ENCODE results near the gene RABGGTA. TPM values are rescaled to one million over a fixed set of nuclear protein-coding genes. Genes with fewer than 3 reads are reported as not detected.

Gene RABGGTA
- total and polyA plus RNA-seq, 9 of the 15 experiments (the other 6 are each of a cell fraction or from before 2014, with no cell fraction given) = 4.5 to 24.2 (median 15.5) TPM

- TF ChIP-seq REST (IDR thresholded peaks at IDR 0.05; ENCODE audit: borderline replicate concordance) (no peak), REST (CRISPR knock-in tag; IDR thresholded peaks at IDR 0.05; ENCODE audit: low read depth) (peak; percentile 52; the same call in 1 of the 2 replicates), ZNF668 (CRISPR knock-in tag; IDR thresholded peaks at IDR 0.05) (no peak), MED1 (CRISPR knock-in tag; IDR thresholded peaks at IDR 0.05; ENCODE audit: borderline replicate concordance) (0 out of 2 replicates have a peak, but pooled peaks have one; percentile 68), USF1 (CRISPR knock-in tag; IDR thresholded peaks at IDR 0.05) (peak; percentile 88), POLR2B (IDR thresholded peaks at IDR 0.05; ENCODE audit: low read depth, partially characterized antibody) (peak; percentile 26), IRF1 (CRISPR knock-in tag; IDR thresholded peaks at IDR 0.05; ENCODE audit: borderline replicate concordance) (no peak), BRF2 (IDR thresholded peaks at IDR 0.05; ENCODE audit: borderline replicate concordance, insufficient read depth, insufficient read length) (no peak), FIP1L1 (IDR thresholded peaks at IDR 0.05; ENCODE audit: low read depth, low read length, poor library complexity, severe bottlenecking) (peak; percentile 20), ZNF644 (tag; IDR thresholded peaks at IDR 0.05; ENCODE audit: low read depth) (no peak), HDAC6 (IDR thresholded peaks at IDR 0.05; ENCODE audit: low read depth, low read length) (no peak), NR1H2 (CRISPR knock-in tag; IDR thresholded peaks at IDR 0.05) (0 out of 2 replicates have a peak, but pooled peaks have one; percentile 68), RCOR1 (IDR thresholded peaks at IDR 0.05; ENCODE audit: borderline replicate concordance in 1 of 2, low read depth in 2 of 2, low read length in 2 of 2) (no peak), CREM (IDR thresholded peaks at IDR 0.05; ENCODE audit: low read depth) (no peak), ID3 (CRISPR knock-in tag; IDR thresholded peaks at IDR 0.05) (no peak), ID3 (tag; IDR thresholded peaks at IDR 0.05) (peak; percentile 79)
Measured at GRCh38 chr14:24315807-24316596, 44.6 kb upstream of the RABGGTA start (continued).

Measured in K562 (cell line).